Measurements from ENCODE around the gene COBL. TPM values are rescaled to one million over a fixed set of nuclear protein-coding genes. Genes with fewer than 3 reads are reported as not detected.

COBL gene
- total and polyA plus RNA-seq, 2 of the 4 experiments (the other 2 are of a cell fraction): under 0.01 TPM; not detected in 1

DNA sequence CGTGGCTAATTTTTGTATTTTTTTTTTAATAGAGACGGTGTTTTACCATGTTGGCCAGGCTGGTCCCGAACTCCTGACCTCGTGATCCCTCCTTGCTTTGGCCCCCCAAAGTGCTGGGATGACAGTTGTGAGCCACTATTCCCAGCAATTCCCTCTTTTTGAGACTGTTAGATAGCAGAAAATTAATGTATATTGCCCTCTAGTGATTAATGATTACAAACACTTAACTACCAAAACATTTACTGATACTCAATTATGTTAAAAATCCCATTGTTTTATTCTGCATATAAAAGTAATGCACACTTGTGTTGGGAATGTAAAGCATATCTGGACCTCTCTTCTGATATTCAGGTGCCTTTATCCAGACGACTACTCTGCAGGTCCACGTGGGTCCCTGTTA lies 41.2 kb upstream of the COBL start:
- H3K27ac ChIP-seq (ENCODE audit: insufficient read depth, low read length): no peak overlapping the region
- H4K8ac ChIP-seq (ENCODE audit: low read depth in 2 of 2, low read length in 2 of 2): no peak overlapping the region
- H3K4me1 ChIP-seq (ENCODE audit: control insufficient read depth, insufficient read depth, low read length): no peaks in the 10 kb centered on the region
- no peak overlapping the region for H4K5ac ChIP-seq (ENCODE audit: low read depth, low read length)
- intact Hi-C loops (cut with micrococcal nuclease): no loop called here
- no peaks in the 10 kb centered on the region for H3K27me3 ChIP-seq (ENCODE audit: control insufficient read depth, insufficient read depth, low read length)
- no peak overlapping the region for H3K4ac ChIP-seq (ENCODE audit: low read depth, low read length)
- in situ Hi-C loops (cut with MboI; ENCODE audit: low sequenced_read_pairs): no loop called here
- H2BK120ac ChIP-seq (ENCODE audit: low read depth, low read length): no peak overlapping the region
- H3K56ac ChIP-seq (ENCODE audit: extremely low read depth, insufficient read depth, low read length): no peak overlapping the region
- H3K9ac ChIP-seq (ENCODE audit: low read depth, low read length): no peak overlapping the region
- no peaks in the 10 kb centered on the region for H3K36me3 ChIP-seq (ENCODE audit: control insufficient read depth, insufficient read depth, low read length)
- peaks cover 14% of the 10 kb centered on the region for H3K9me3 ChIP-seq (ENCODE audit: control insufficient read depth, insufficient read depth, low read length)
- ChIA-PET POLR2A (ENCODE audit: unreplicated experiment) (no interaction called here), CTCF (no interaction called here)
- no peak overlapping the region for H2BK20ac ChIP-seq (ENCODE audit: low read depth, low read length)
- TF ChIP-seq FOS (IDR thresholded peaks at IDR 0.05; ENCODE audit: low read depth, low read length) (no peak), MAZ (IDR thresholded peaks at IDR 0.05; ENCODE audit: borderline replicate concordance, low read depth, low read length) (no peak), RCOR1 (IDR thresholded peaks at IDR 0.05; ENCODE audit: insufficient replicate concordance, low read length) (no peak), USF2 (IDR thresholded peaks at IDR 0.05; ENCODE audit: low read depth, low read length) (no peak), NFE2L2 (IDR thresholded peaks at IDR 0.05; ENCODE audit: low read depth, low read length) (no peak), BHLHE40 (IDR thresholded peaks at IDR 0.05; ENCODE audit: low read depth, low read length) (no peak), CHD1 (IDR thresholded peaks at IDR 0.05; ENCODE audit: low read depth, low read length) (no peak), ELK1 (IDR thresholded peaks at IDR 0.05; ENCODE audit: borderline replicate concordance, low read depth, low read length) (no peak), SMC3 (IDR thresholded peaks at IDR 0.05; ENCODE audit: low read depth, low read length) (no peak), MAFK (IDR thresholded peaks at IDR 0.05; ENCODE audit: low read depth, low read length) (no peak), CTCF (conservative IDR thresholded peaks at IDR 0.05; ENCODE audit: low read depth, low read length) (no peak), POLR2A (IDR thresholded peaks at IDR 0.05; ENCODE audit: low read depth, low read length) (no peak), MXI1 (IDR thresholded peaks at IDR 0.05; ENCODE audit: borderline replicate concordance, low read depth, low read length) (no peak), CEBPB (IDR thresholded peaks at IDR 0.05; ENCODE audit: low read depth, low read length) (no peak)
- H4K91ac ChIP-seq (ENCODE audit: insufficient read depth, low read depth, low read length): no peak overlapping the region
- ATAC-seq (ENCODE audit: low read depth) (no peak), DNase-seq (no peak)
- no peaks in the 10 kb centered on the region for H4K20me1 ChIP-seq (ENCODE audit: insufficient read depth, low read length)
- H3K23ac ChIP-seq (ENCODE audit: low read depth, low read length): no peak overlapping the region
- no TSS peak for BruUV-seq (replicated peaks)
- H2AFZ ChIP-seq (replicated peaks; ENCODE audit: low read length, poor library complexity): no peak overlapping the region
- no peak overlapping the region for H2BK15ac ChIP-seq (ENCODE audit: low read depth, low read length)
- no peaks in the 10 kb centered on the region for H3K9me1 ChIP-seq (ENCODE audit: insufficient read depth, low read length)
- dilution Hi-C loops (cut with HindIII; ENCODE audit: low sequenced_read_pairs, unreplicated experiment): no loop called here
- no peak overlapping the region for H3K4me3 ChIP-seq (ENCODE audit: insufficient read depth, low read depth, low read length)
- no peak overlapping the region for H3K14ac ChIP-seq (replicated peaks; ENCODE audit: low read depth, low read length)
- H3K18ac ChIP-seq (ENCODE audit: low read depth, low read length): no peak overlapping the region
- no peak overlapping the region for H2AK5ac ChIP-seq (ENCODE audit: low read depth, low read length)
- no peak overlapping the region for H2AK9ac ChIP-seq (replicated peaks; ENCODE audit: low read depth, low read length, poor library complexity)
- no peak overlapping the region for H2BK5ac ChIP-seq (ENCODE audit: low read depth, low read length, poor library complexity, severe bottlenecking)
- no peak overlapping the region for H3K4me2 ChIP-seq (ENCODE audit: low read depth, low read length)
- WGBS, 2 experiments (ENCODE audit: extremely low coverage in 2 of 2, insufficient read length in 1 of 2): 51% methylated on average over 4 of the region's 6 CpGs; no CpG with 5 or more reads in 1 of the 2 experiments
- H3K79me1 ChIP-seq (ENCODE audit: low read depth in 1 of 2, low read length in 2 of 2): no peaks in the 10 kb centered on the region

Measured in IMR-90 (cell line).